Activated CD8-positive, alpha-beta T cell treated with anti-CD3 and anti-CD28 coated beads for 36 hours (primary cell): ENCODE data around the gene CSNK2A3. TPM values are rescaled to one million over a fixed set of nuclear protein-coding genes. Genes with fewer than 3 reads are reported as not detected.
A peak's percentile ranks its signal among the peaks of the same experiment; 100 is the strongest.

Source experiments
- ATAC-seq: fragments of 200-7000 bp; cut with Tn5 transposase; one replicate; pipeline ENCODE4 v1.10.0; 2021; ENCODE audit warnings: mild to moderate bottlenecking, moderate library complexity
- CTCF ChIA-PET: fragments of 350-600 bp; sonication (Branson Sonifier 250); formaldehyde crosslinking; loops from one replicate; lab custom pipeline; 2021; ENCODE audit warnings: antibody characterized with exemption; lab: Charles Lee
- POLR2A ChIA-PET: fragments of 350-600 bp; sonication (Branson Sonifier 250); formaldehyde crosslinking; loops from one replicate; lab custom pipeline; 2021; ENCODE audit warnings: antibody characterized with exemption; lab: Charles Lee
- DNase-seq: peaks from one replicate; pipeline ENCODE4 v3.0.0-alpha.2; 2020
- H3K27ac Mint-ChIP-seq: one replicate; pipeline ENCODE4 v1.8.0; 2021; ENCODE audit warnings: mild to moderate bottlenecking, mixed read lengths
- H3K27me3 Mint-ChIP-seq: one replicate; pipeline ENCODE4 v1.8.0; 2021; ENCODE audit warnings: mixed read lengths
- H3K36me3 Mint-ChIP-seq: one replicate; pipeline ENCODE4 v1.8.0; 2021; ENCODE audit warnings: low read depth, mixed read lengths
- H3K4me1 Mint-ChIP-seq: one replicate; pipeline ENCODE4 v1.8.0; 2021; ENCODE audit warnings: low read depth, mixed read lengths
- H3K4me3 Mint-ChIP-seq: one replicate; pipeline ENCODE4 v1.8.0; 2021; ENCODE audit warnings: mild to moderate bottlenecking, moderate library complexity, mixed read lengths
- H3K9me3 Mint-ChIP-seq: one replicate; pipeline ENCODE4 v1.8.0; 2021; ENCODE audit warnings: mixed read lengths
- CTCF ChIP-seq: fragments of 200-600 bp; IDR thresholded peaks from one replicate; pipeline ENCODE4 v1.8.0; 2022; ENCODE audit warnings: antibody characterized with exemption, mild to moderate bottlenecking
- intact Hi-C: fragments of 100-400 bp; cut with micrococcal nuclease; formaldehyde crosslinking; loops from one replicate; pipeline ENCODE4 v1.10.0; 2022
- total RNA-seq, 2 experiments: library from RNA; stranded (reverse); gene quantifications; one replicate each; pipeline ENCODE4 v1.2.3, GENCODE V29; 2021

The CSNK2A3 gene
- total RNA-seq, 2 experiments from 2014 or later, result 4.2 to 5.4 TPM

- Mint-ChIP-seq H3K4me1 (peaks cover 5% of the 10 kb centered on the region), H3K27ac (no peak overlapping the region), H3K4me3 (no peak overlapping the region), H3K9me3 (no peaks in the 10 kb centered on the region), H3K27me3 (no peaks in the 10 kb centered on the region), H3K36me3 (no peaks in the 10 kb centered on the region)
- DNase-seq (no peak), ATAC-seq (no peak)
- intact Hi-C loops, result no loop called here
- TF ChIP-seq CTCF, result no peak
- ChIA-PET CTCF (no interaction called here), POLR2A (no interaction called here)
These were observed 40.3 kb downstream of the CSNK2A3 start for GRCh38 chr11:11312738-11313137.

DNA sequence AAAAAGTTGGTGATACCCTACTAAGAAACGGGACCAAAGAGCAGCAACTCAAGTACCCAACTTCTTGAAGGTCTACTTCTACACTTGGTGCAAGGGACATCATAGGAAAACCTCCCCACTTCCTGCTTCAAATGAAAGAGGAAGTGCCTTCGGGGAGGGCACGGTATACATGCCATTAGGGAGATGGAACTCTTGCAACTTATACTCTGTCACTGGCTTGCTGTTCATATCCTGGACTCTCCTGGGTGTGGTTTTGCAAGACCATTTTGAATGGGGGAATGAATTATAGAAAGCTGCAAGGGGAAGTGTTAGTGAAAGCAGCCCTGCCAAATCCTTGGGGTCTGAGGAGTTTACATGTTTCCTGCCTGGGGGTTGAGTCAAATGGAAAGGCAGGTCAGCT lies 41.9 kb downstream of the CSNK2A3 start:
- DNase-seq (no peak), ATAC-seq (peak; percentile 20)
- intact Hi-C loops, result no loop called here
- Mint-ChIP-seq H3K4me1 (peaks cover 5% of the 10 kb centered on the region), H3K36me3 (no peaks in the 10 kb centered on the region), H3K27me3 (no peaks in the 10 kb centered on the region), H3K27ac (no peak overlapping the region), H3K9me3 (no peaks in the 10 kb centered on the region), H3K4me3 (no peak overlapping the region)
- CTCF ChIA-PET, result interaction anchor here (0.7 kb wide), 1 partner anchor 11 kb away, joined by 3 read pairs; no protein-coding TSS in a partner anchor
- TF ChIP-seq CTCF, result no peak
- POLR2A ChIA-PET, result no interaction called here

DNA sequence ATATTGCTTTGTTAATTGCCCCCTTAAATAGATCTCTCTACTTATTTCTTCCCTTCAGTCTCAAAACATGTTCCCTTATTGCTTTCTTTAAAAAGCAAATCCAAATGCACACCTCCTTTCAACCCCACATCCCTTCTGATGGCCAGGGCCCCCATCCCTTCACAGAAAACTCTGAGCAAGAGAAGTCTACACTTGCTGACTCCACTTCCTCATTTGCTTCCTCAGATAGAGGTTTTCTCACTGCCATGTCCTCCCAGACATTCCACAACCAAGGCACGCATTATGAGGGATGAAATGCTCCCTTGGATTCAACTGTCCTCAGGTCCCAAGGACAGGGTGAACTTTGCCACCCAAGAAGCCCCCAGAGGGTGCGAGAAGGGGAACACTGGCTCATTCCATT lies 43.1 kb downstream of the CSNK2A3 start:
- Mint-ChIP-seq H3K36me3 (no peaks in the 10 kb centered on the region), H3K9me3 (no peaks in the 10 kb centered on the region), H3K4me3 (no peak overlapping the region), H3K27ac (no peak overlapping the region), H3K4me1 (peaks cover 5% of the 10 kb centered on the region), H3K27me3 (no peaks in the 10 kb centered on the region)
- intact Hi-C loops, result no loop called here
- ATAC-seq (no peak), DNase-seq (no peak)
- TF ChIP-seq CTCF, result no peak
- ChIA-PET CTCF (no interaction called here), POLR2A (no interaction called here)

GRCh38 chr11:11308249-11308648 lies 44.8 kb downstream of the CSNK2A3 start:
- H3K36me3 Mint-ChIP-seq, result no peaks in the 10 kb centered on the region
- no peak overlapping the region for H3K27ac Mint-ChIP-seq
- no peak overlapping the region for H3K4me3 Mint-ChIP-seq
- ATAC-seq, result no peak
- POLR2A ChIA-PET, result no interaction called here
- intact Hi-C loops, result no loop called here
- TF ChIP-seq CTCF, result no peak
- no peaks in the 10 kb centered on the region for H3K9me3 Mint-ChIP-seq
- DNase-seq, result no peak
- CTCF ChIA-PET, result no interaction called here
- no peaks in the 10 kb centered on the region for H3K27me3 Mint-ChIP-seq
- H3K4me1 Mint-ChIP-seq, result peaks cover 5% of the 10 kb centered on the region

DNA sequence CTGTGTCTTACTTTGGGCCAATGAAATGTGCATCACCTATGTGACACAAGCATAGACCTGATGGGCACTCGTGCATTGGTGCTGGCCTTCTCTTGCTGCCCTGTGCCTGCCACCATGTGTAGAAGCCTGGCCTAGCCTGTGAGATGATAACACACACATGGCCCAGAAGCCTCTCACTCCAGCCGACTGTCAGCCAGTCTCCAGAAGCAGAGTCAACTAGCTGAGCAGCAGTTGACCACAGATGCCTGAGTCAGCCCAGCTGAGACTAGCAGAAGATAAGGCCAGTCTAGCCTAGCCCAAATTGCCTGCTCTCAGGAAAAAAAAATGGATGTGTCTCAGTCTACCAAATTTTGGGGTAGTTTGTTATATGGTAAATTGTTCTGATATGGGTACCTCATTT lies 46.2 kb downstream of the CSNK2A3 start:
- Mint-ChIP-seq H3K27me3 (no peaks in the 10 kb centered on the region), H3K4me3 (no peak overlapping the region), H3K36me3 (no peaks in the 10 kb centered on the region), H3K9me3 (no peaks in the 10 kb centered on the region), H3K4me1 (peaks cover 5% of the 10 kb centered on the region), H3K27ac (no peak overlapping the region)
- ATAC-seq (no peak), DNase-seq (no peak)
- no peak for TF ChIP-seq CTCF
- POLR2A ChIA-PET, result interaction anchor here (0.9 kb wide), 1 partner anchor 50 kb away, joined by 5 read pairs; no protein-coding TSS in a partner anchor
- CTCF ChIA-PET, result no interaction called here
- intact Hi-C loops, result no loop called here
